Stimulated activated CD4-positive, alpha-beta T cell treated with anti-CD3 and anti-CD28 coated beads, Interleukin-2, amount 100 ng/mL, for 48 hours (primary cell): ENCODE data around the gene MUC5B.
A peak's percentile ranks its signal among the peaks of the same experiment; 100 is the strongest.

Experiments used
- DNase-seq, 2 donors: peaks; one replicate each; pipeline ENCODE4 v3.0.0-alpha.2; 2020

Gene MUC5B

DNA sequence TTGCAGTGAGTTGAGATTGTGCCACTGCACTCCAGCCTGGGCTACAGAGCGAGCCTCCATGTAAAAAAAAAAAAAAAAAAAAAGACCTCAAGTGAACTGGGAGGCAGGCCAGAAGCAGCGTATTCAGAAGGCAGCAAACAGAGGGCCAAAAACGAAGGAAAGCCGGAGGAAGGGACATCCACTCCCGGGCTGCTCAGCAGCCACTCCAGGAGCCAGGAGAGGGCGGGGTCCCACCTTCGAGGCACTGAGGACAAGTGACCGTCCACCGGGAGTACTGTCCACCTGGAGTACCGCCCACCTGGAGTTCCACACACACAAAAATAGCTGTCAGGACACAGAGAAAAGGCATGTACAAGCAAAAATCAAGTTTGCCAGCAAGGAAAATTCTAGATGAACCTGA is 81.1 kb downstream of the MUC5B start:
- no peak for DNase-seq

- no peak for DNase-seq
Measured at GRCh38 chr11:1304380-1304779, 81.5 kb downstream of the MUC5B start.

GRCh38 chr11:1305063-1305495 is 82.2 kb downstream of the MUC5B start:
- no peak for DNase-seq

DNA sequence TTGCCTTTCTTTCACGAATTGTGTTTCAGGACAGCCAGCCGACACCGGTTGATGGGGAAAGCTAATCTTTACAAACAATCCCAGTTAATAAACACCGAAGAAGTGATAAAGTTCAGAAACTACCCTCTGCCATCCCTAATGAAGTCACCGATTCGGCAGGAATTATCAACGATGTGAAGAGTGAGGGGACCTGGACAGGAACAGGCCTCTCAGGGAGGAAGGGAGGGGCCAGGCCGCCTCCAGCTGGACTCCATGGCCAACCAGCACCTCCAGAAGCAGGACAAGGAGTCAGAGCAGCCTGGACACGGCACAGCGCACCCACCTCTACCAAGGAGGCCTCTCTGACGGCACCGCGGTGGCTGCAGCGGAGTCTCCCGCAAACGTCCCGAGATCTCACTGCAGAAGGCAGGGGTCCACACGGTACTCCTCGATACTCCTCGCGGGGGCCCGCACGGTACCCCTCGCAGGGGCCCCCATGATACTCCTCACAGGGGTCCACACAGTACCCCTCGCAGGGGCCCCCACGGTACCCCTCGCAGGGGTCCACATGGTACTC is 82.7 kb downstream of the MUC5B start:
- no peak for DNase-seq

DNA sequence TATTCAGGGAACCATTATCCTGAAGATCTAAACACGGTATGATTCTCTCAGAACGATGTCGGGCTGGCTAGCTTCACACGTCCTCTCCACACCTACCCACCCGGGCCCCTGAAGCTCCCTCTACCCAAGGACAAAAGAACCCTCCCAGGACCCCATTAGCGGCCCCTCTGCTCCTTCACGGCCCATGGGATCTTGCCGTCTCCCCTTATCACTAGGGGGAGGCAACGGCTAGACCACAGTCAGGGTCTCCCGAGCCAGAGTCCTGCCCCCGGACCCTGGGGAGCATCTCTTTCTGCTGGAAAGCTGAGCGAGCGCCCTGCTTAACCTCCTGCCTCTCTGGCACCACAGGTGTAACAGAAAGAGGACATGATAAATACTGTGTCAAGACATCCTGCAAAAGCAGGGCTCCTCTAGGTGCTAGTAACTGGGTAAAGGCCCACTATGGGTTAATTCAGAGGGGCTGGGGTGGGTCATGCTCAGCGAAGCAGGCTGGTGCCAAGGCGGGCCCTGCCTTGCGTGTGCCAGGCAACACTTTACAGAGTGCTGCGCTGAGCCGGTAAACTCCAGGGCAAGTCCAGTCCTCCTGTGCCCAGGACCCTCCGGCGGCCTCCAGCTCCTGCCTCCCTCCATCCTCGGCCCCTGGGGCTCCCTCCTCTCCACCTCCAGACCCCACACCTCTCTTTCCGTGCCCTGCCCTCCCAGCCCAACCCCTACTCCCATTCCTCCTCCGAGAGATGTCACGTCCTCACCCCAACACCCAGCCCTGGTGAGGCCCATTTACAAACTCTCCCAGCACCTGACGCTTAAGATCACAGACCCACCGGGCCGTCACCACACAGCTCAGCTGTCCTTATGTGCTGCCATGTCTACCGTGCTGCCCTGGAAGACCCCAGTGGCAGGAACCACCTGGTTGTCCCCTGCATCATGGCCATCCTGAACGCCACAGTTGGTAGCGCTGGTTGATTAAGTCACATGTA is 83.6 kb downstream of the MUC5B start:
- no peak for DNase-seq

- no peak for DNase-seq
Measured at GRCh38 chr11:1307163-1307870, 84.5 kb downstream of the MUC5B start.

DNA sequence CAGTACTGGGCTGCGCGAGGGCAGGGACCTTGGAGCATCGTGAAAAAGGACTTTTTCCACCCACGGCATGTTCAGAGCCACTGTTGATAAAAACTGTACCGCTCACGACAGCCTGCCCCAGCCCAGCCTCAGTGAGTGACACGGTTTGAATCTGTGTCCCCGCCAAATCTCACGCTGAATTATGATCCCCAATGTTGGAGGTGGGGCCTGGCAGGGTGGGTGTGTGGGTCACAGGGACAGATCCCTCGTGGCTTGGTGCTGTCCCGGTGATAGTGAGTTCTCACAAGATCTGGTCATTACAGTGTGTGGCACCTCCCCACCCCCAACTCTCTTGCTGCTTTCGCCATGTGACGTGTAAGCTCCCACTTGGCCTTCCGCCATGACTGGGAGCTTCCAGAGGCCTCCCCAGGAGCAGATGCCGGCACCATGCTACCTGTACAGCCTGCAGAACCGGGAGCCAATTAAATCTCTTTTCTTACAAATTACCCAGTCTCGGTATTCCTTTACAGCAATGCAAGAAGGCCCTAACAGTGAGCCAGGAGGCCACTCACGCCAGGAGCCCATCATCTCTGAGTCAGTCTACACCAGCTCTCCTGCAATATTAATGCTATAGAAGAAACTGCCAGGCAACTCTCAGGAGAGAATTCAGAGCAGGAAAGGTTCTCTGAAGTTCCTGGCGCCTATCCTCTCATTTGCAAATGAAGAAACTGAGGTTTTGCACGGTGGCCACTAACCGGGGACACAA is 85.3 kb downstream of the MUC5B start:
- no peak for DNase-seq

DNA sequence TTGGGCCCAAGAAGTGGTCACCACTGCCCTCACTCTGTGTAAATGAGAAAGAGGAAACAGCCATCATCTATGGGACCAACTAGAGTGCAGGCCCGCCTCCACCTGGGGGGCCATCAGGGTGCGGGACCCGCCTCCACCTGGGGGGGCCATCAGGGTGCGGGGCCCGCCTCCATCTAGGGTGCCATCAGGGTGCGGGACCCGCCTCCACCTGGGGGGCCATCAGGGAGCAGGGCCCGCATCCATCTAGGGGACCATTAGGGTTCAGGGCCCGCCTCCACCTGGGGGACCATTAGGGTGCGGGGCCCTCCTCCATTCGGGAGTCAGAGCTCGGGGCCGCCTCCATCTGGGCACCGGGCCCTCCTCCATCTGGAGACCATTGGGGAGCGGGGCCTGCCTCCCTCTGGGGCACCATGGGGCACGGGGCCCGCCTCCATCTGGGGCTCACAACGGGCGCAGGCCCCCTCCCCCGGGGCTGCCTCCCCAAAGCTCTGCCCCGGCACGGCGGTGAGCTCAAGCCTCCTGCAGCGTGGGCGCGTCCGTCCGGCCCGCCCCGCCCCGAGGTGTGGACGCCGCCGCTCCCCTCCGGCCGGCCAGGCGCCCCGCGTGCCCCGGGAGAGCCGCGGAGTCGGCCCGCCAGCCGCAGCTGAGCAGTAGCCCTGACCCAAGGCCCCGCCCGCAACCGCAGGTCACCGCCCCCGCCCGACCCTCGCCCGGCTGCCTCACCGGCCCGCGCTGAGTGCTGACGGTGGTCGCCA is 86.1 kb downstream of the MUC5B start:
- no peak for DNase-seq

GRCh38 chr11:1309498-1310317 is 86.8 kb downstream of the MUC5B start, which contains the start of gene TOLLIP:
TSS of gene TOLLIP (minus strand) at chr11:1309632. CDS start at chr11:1309498, 134 bp downstream.
- peak; percentile 97 to 98 for DNase-seq

DNA sequence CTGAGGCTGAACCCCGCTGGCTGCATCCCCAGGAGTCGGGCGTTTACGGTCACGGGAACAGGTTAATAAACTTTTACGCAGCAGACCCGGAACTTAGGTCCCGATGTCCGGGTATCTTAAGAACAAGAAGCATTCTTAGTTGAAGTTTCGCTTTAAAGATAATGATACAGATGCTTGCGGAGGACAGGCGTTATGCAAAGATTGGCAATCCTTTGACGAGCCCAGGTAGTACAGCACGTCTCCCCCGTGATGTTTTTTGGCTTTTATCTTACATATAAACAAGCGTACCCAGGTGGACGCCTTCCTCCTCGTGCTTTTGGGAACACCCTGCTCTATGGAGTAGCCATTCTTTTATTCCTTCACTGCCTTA is 87.4 kb downstream of the MUC5B start:
- DNase-seq = no peak

DNA sequence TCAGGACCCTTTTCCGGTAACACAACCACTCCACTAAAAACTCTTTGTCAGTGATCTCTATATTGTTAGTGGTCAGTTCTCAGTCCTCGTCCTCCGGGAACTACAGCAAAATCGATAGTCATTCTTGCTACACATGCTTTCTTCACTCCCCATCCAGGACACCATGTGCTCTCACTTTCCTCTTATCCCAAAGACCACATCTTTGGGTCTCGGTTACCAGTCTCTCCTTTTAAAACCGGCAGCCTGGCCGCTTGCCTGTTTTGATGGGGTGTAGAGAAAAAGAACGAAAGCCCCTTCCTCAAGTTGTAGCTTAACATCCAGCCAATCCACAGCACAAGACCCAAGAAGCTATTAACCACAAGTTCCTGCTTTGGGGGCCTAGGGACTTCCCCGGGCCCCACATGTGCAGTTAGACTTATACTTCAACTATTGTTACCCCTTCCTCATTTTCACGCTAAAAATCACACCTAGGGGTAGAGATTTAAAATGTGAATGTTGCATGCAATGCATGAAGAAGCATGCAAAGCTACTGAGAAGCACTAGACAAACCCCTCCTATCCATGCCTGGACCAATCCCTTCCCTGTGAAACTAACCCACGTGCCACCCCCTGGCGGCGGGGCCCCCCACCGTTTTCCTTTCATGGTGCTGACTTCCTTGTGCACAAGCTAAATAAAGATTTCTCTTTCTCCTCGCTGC is 88.1 kb downstream of the MUC5B start:
- peak in 1 of 2 donors; percentile 40 for DNase-seq
